BJ (cell line): ENCODE results near the gene DCANP1. TPM values are rescaled to one million over a fixed set of nuclear protein-coding genes. Genes with fewer than 3 reads are reported as not detected.

ENCODE experiments used
- CTCF ChIA-PET: fragments of 350-600 bp; formaldehyde crosslinking; extraction: SDS; loops from one replicate; lab custom pipeline; 2021; ENCODE audit warnings: antibody characterized with exemption, inconsistent platforms; lab: Yijun Ruan, JAX
- POLR2A ChIA-PET: fragments of 300-600 bp; sonication (Branson Sonifier 250); formaldehyde crosslinking; extraction: SDS; loops from one replicate; lab custom pipeline; 2021; ENCODE audit warnings: antibody characterized with exemption; lab: Charles Lee
- DNase-seq: peaks from one replicate; pipeline ENCODE4 v3.0.0-alpha.2; 2011; ENCODE audit warnings: low read depth
- H3K27me3 ChIP-seq: 2 replicates; pipeline ENCODE4 v1.6.0; 2011; ENCODE audit warnings: low read length; ENCODE audit not compliant: control insufficient read depth, insufficient read depth
- H3K36me3 ChIP-seq: 2 replicates; pipeline ENCODE4 v1.5.1; 2011; ENCODE audit warnings: low read length; ENCODE audit not compliant: control insufficient read depth, insufficient read depth
- H3K4me3 ChIP-seq: 2 replicates; pipeline ENCODE4 v1.5.1; 2011; ENCODE audit warnings: low read depth, mild to moderate bottlenecking, control low read depth, low read length
- polyA plus RNA-seq: library from polyadenylated mRNA; depleted of rRNA; stranded (reverse); fragments of >200 nt; gene quantifications from 2 replicates; pipeline ENCODE4 v1.2.3, GENCODE V29; 2011
- TF ChIP-seq, protein P1 (sequence below): IDR thresholded peaks from 2 replicates; pipeline ENCODE4 v1.5.1; 2011; ENCODE audit warnings: low read depth, mild to moderate bottlenecking, control low read depth, inconsistent platforms, low read length, moderate library complexity; ENCODE audit not compliant: insufficient read depth

Gene DCANP1
- polyA plus RNA-seq, 1 experiment = not detected

DNA sequence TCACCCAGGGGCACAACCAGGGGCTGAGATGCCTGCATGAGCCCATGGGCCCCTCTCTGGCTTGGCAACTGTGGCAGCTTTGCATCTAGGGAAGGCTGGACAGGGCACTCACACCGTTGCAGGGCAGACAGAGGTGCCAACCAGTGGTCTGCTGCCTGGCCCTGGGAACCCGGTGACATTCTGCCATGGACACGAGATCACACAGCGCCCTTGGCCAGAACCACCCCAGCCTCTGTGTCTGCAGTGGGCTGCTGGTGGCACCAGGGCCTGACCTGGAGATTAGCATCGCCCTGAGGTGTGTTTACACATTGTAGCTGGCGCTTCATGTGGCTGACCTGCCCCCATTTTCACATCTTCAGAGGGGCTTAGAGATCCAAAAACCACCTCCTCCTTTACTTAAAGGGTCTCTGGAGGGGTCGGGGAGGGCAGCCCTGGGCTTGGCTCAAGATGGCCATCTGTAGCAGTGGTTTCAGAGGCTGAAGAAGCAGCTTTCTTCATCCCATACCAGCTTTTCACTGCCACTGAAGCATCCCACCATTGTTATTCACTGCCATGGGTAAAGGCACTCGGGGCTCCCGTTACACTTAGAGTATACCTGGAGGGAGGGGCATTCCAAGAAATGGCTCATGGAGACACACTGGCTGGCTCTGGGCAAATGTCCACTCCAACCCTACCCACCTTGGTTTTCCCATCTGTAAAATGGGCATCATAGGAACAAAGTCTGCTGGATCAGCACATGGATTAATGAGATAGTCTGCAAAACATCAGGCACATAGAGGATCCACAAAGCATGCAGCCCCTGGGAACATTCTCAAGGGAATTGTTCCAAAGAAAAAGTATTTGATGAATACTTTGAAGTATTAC lies 11.4 kb downstream of the DCANP1 start:
- Histone ChIP-seq H3K36me3 (no peaks in the 10 kb centered on the region), H3K27me3 (no peaks in the 10 kb centered on the region), H3K4me3 (no peak overlapping the region)
- TF ChIP-seq, protein P1, sequence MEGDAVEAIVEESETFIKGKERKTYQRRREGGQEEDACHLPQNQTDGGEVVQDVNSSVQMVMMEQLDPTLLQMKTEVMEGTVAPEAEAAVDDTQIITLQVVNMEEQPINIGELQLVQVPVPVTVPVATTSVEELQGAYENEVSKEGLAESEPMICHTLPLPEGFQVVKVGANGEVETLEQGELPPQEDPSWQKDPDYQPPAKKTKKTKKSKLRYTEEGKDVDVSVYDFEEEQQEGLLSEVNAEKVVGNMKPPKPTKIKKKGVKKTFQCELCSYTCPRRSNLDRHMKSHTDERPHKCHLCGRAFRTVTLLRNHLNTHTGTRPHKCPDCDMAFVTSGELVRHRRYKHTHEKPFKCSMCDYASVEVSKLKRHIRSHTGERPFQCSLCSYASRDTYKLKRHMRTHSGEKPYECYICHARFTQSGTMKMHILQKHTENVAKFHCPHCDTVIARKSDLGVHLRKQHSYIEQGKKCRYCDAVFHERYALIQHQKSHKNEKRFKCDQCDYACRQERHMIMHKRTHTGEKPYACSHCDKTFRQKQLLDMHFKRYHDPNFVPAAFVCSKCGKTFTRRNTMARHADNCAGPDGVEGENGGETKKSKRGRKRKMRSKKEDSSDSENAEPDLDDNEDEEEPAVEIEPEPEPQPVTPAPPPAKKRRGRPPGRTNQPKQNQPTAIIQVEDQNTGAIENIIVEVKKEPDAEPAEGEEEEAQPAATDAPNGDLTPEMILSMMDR = no peak
- ChIA-PET POLR2A (no interaction called here), CTCF (interaction anchor here (0.6 to 8.3 kb wide), 9 partner anchors 10 to 130 kb away, joined by 3 to 60 read pairs (median 5); no protein-coding TSS in a partner anchor)
- DNase-seq = no peak

- peak; percentile 46 for DNase-seq
- ChIA-PET POLR2A (no interaction called here), CTCF (interaction anchor here (0.6 to 8.3 kb wide), 5 partner anchors 9 to 117 kb away, joined by 3 to 60 read pairs (median 5); no protein-coding TSS in a partner anchor)
- no peaks in the 10 kb centered on the region for H3K36me3 ChIP-seq
- no peaks in the 10 kb centered on the region for H3K27me3 ChIP-seq
- H3K4me3 ChIP-seq = no peak overlapping the region
- TF ChIP-seq, protein P1 = no peak
These were observed 12.3 kb downstream of the DCANP1 start for GRCh38 chr5:135434591-135435466.

GRCh38 chr5:135433681-135434426 lies 13.3 kb downstream of the DCANP1 start:
- ChIA-PET CTCF (interaction anchor here (0.7 to 8.3 kb wide), 2 partner anchors 8 to 56 kb away, joined by 3 to 60 read pairs; no protein-coding TSS in a partner anchor), POLR2A (interaction anchor here (1.0 kb wide), 1 partner anchor 42 kb away, joined by 5 read pairs; no protein-coding TSS in a partner anchor)
- H3K4me3 ChIP-seq = no peak overlapping the region
- TF ChIP-seq, protein P1 = 0 out of 2 replicates have a peak, but pooled peaks have one; percentile 6
- H3K27me3 ChIP-seq = no peaks in the 10 kb centered on the region
- DNase-seq = no peak
- H3K36me3 ChIP-seq = no peaks in the 10 kb centered on the region

- ChIA-PET CTCF (no interaction called here), POLR2A (no interaction called here)
- Histone ChIP-seq H3K4me3 (no peak overlapping the region), H3K27me3 (no peaks in the 10 kb centered on the region), H3K36me3 (no peaks in the 10 kb centered on the region)
- TF ChIP-seq, protein P1 = no peak
- DNase-seq = no peak
These were observed 15.0 kb downstream of the DCANP1 start for GRCh38 chr5:135432113-135432512.
